HepG2 (cell line): ENCODE measurements around the gene BID. TPM values are rescaled to one million over a fixed set of nuclear protein-coding genes. Genes with fewer than 3 reads are reported as not detected.

Experiments used
- CCDC6 ChIP-seq: sonication (generic); formaldehyde crosslinking; IDR thresholded peaks from 2 replicates; pipeline ENCODE4 v1.8.1; 2022; ENCODE audit warnings: mild to moderate bottlenecking, missing genetic modification reagents, moderate library complexity
- FLYWCH1 ChIP-seq: sonication (generic); formaldehyde crosslinking; IDR thresholded peaks from 2 replicates; pipeline ENCODE4 v1.8.1; 2023; ENCODE audit warnings: mild to moderate bottlenecking, missing genetic modification reagents
- NRL ChIP-seq: sonication (generic); formaldehyde crosslinking; IDR thresholded peaks from 2 replicates; pipeline ENCODE4 v1.5.0; 2020; ENCODE audit warnings: missing genetic modification reagents, mild to moderate bottlenecking, moderate library complexity, borderline replicate concordance
- PITX1 ChIP-seq: sonication (generic); formaldehyde crosslinking; IDR thresholded peaks from 2 replicates; pipeline ENCODE4 v1.5.1; 2020; ENCODE audit warnings: mild to moderate bottlenecking, missing genetic modification reagents
- RAD51 ChIP-seq: fragments of 450-650 bp; IDR thresholded peaks from 2 replicates; pipeline ENCODE4 v1.6.1; 2016; ENCODE audit warnings: borderline replicate concordance
- TOPORS ChIP-seq: sonication (generic); formaldehyde crosslinking; IDR thresholded peaks from 2 replicates; pipeline ENCODE4 v1.8.0; 2023; ENCODE audit warnings: mild to moderate bottlenecking, missing genetic modification reagents
- ZKSCAN1 ChIP-seq: fragments of 150-350 bp; IDR thresholded peaks from 2 replicates; pipeline ENCODE4 v1.6.1; 2014; ENCODE audit warnings: low read length
- ZNF180 ChIP-seq: sonication (generic); formaldehyde crosslinking; IDR thresholded peaks from 2 replicates; pipeline ENCODE4 v1.4.0; 2020; ENCODE audit warnings: low read depth, missing genetic modification reagents, borderline replicate concordance
- polyA plus RNA-seq, 8 experiments: library from polyadenylated mRNA; depleted of rRNA in 3 of 8; stranded (reverse) in 7 of 8; unstranded in 1 of 8; fragments of >200 nt; fragmentation: Illumina TruSeq in 4 of 8; extraction: Trizol in 4 of 8; gene quantifications; 2 replicates each; pipeline versions ENCODE4 v1.2.1 to v1.2.3, GENCODE V29; 2011 to 2016; ENCODE audit warnings: low read depth in 4 of 8, missing spikeins in 1 of 8, mixed read lengths in 1 of 8; ENCODE audit not compliant: insufficient read depth in 1 of 8
- total RNA-seq, 5 experiments: library from RNA; depleted of rRNA; stranded (reverse); fragments of >200 nt; fragmentation: Illumina TruSeq; extraction: Trizol; gene quantifications; 2 replicates each; pipeline ENCODE4 v1.2.3, GENCODE V29; 2016; ENCODE audit warnings: low read depth in 1 of 5
- TF ChIP-seq, protein P1 (sequence below): IDR thresholded peaks from 2 replicates; pipeline ENCODE4 v1.6.1; 2016; ENCODE audit warnings: mild to moderate bottlenecking
- TF ChIP-seq, protein P2 (sequence below): sonication (generic); formaldehyde crosslinking; IDR thresholded peaks from 2 replicates; pipeline ENCODE4 v1.4.0; 2020; ENCODE audit warnings: missing genetic modification reagents

BID gene
- total and polyA plus RNA-seq, 2 of the 13 experiments (the other 11 are each of a cell fraction or from before 2014, with no cell fraction given): 35.3 to 51.7 TPM

DNA sequence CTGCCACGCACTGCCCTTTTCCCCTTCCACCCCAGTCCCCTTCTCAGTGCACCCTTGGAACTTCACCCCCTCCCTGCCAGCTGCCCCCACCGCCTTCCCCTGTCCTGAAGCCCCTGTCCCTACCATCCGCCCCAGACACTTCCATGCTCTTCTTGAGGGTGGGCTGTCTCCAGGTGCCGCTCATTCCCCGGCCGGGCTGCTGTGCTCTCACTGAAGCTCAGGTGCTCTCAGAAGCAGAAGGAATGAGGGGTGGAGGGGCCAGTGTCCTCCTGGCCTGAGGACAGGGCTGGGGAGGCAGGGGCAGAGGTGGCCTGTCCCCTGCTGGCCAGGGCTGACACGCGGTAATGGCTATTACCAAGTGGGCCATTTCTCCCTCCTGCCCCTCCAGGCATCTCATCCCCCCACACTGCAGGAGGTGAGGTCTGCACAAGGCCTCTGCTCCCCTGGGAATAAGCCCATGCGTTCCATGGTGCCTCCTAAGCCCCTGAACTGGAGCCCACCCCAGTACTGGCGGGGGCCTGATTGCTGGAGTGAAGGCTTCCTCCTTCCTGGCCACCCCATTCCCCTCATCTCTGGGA is 6.6 kb upstream of the BID start (continued):
- TF ChIP-seq TOPORS (CRISPR knock-in tag): no peak
- TF ChIP-seq PITX1 (CRISPR knock-in tag): 0 out of 2 replicates have a peak, but pooled peaks have one; percentile 17
- TF ChIP-seq NRL (CRISPR knock-in tag): peak; percentile 21; the same call in 1 of the 2 replicates
- no peak for TF ChIP-seq CCDC6 (CRISPR knock-in tag)
- no peak for TF ChIP-seq ZNF180 (CRISPR knock-in tag)
- TF ChIP-seq RAD51: no peak
- TF ChIP-seq FLYWCH1 (CRISPR knock-in tag): no peak
- TF ChIP-seq, protein P1, sequence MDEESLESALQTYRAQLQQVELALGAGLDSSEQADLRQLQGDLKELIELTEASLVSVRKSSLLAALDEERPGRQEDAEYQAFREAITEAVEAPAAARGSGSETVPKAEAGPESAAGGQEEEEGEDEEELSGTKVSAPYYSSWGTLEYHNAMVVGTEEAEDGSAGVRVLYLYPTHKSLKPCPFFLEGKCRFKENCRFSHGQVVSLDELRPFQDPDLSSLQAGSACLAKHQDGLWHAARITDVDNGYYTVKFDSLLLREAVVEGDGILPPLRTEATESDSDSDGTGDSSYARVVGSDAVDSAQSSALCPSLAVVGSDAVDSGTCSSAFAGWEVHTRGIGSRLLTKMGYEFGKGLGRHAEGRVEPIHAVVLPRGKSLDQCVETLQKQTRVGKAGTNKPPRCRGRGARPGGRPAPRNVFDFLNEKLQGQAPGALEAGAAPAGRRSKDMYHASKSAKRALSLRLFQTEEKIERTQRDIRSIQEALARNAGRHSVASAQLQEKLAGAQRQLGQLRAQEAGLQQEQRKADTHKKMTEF (CRISPR knock-in tag): no peak
- TF ChIP-seq ZKSCAN1: no peak
- TF ChIP-seq, protein P2, sequence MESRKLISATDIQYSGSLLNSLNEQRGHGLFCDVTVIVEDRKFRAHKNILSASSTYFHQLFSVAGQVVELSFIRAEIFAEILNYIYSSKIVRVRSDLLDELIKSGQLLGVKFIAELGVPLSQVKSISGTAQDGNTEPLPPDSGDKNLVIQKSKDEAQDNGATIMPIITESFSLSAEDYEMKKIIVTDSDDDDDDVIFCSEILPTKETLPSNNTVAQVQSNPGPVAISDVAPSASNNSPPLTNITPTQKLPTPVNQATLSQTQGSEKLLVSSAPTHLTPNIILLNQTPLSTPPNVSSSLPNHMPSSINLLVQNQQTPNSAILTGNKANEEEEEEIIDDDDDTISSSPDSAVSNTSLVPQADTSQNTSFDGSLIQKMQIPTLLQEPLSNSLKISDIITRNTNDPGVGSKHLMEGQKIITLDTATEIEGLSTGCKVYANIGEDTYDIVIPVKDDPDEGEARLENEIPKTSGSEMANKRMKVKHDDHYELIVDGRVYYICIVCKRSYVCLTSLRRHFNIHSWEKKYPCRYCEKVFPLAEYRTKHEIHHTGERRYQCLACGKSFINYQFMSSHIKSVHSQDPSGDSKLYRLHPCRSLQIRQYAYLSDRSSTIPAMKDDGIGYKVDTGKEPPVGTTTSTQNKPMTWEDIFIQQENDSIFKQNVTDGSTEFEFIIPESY (CRISPR knock-in tag): peak; percentile 96
